Thoracic aorta (tissue), 2 donors: ENCODE results near the gene SSC5D. TPM values are rescaled to one million over a fixed set of nuclear protein-coding genes. Genes with fewer than 3 reads are reported as not detected.

Experiments used
- ATAC-seq: fragments of 150-250 bp; one replicate; pipeline ENCODE4 v1.8.0; 2017; ENCODE audit warnings: low read depth; ENCODE audit not compliant: insufficient number of reproducible peaks, low FRiP score
- DNase-seq: peaks from one replicate; pipeline ENCODE4 v3.0.0-alpha.2; 2020; ENCODE audit warnings: low spot score
- H3K27ac ChIP-seq, 2 donors: fragments of 200-600 bp; sonication (generic); 1 replicate in 1 of 2; 2 replicates in 1 of 2; pipeline ENCODE4 v1.5.1; 2016; ENCODE audit warnings: mild to moderate bottlenecking in 2 of 2, moderate library complexity in 2 of 2
- H3K27me3 ChIP-seq: fragments of 200-600 bp; sonication (generic); replicated peaks from 2 replicates; pipeline ENCODE4 v1.6.0; 2016; ENCODE audit warnings: mild to moderate bottlenecking; ENCODE audit not compliant: insufficient read depth
- H3K36me3 ChIP-seq: fragments of 200-600 bp; sonication (generic); one replicate; pipeline ENCODE4 v1.5.1; 2016
- H3K4me1 ChIP-seq, 2 donors: fragments of 200-600 bp; sonication (generic); 1 replicate in 1 of 2; 2 replicates in 1 of 2; pipeline versions ENCODE4 v1.5.1 to v1.6.0; 2016; ENCODE audit warnings: low read depth in 2 of 2, mild to moderate bottlenecking in 1 of 2; ENCODE audit not compliant: control insufficient read depth in 1 of 2
- H3K4me3 ChIP-seq: fragments of 200-600 bp; sonication (generic); 2 replicates; pipeline ENCODE4 v1.5.1; 2016; ENCODE audit warnings: mild to moderate bottlenecking
- H3K9me3 ChIP-seq: fragments of 200-600 bp; sonication (generic); 2 replicates; pipeline ENCODE4 v1.5.1; 2016
- total RNA-seq, 2 donors: library from RNA; depleted of rRNA; stranded (reverse); fragments of >200 nt; gene quantifications; one replicate each; pipeline versions ENCODE4 v1.1.0 to v1.2.3, GENCODE V29; 2016
- TF ChIP-seq, protein P1 (sequence below): fragments of 200-600 bp; sonication (generic); IDR thresholded peaks from one replicate; pipeline ENCODE4 v1.5.1; 2019; ENCODE audit warnings: antibody characterized with exemption

SSC5D gene
- total RNA-seq, 2 donors from 2014 or later = 4.3 to 58.3 TPM

GRCh38 chr19:55476100-55476775 lies 12.0 kb upstream of the SSC5D start, which contains the start of gene ZNF628:
Gene ZNF628, plus strand, starts transcription at chr19:55476617. Its CDS starts 3,294 bp downstream, at chr19:55479911.
- Histone ChIP-seq H3K27ac (peak within 1 kb of the TSS; percentile 79 to 82), H3K4me1 (peaks cover 12 to 18% of the 10 kb centered on the region in 2 donors), H3K9me3 (no peaks in the 10 kb centered on the region), H3K36me3 (no peaks in the 10 kb centered on the region), H3K27me3 (no peaks in the 10 kb centered on the region), H3K4me3 (peak within 1 kb of the TSS; percentile 81)
- ATAC-seq (peak; percentile 95), DNase-seq (peak; percentile 94)
- TF ChIP-seq, protein P1, sequence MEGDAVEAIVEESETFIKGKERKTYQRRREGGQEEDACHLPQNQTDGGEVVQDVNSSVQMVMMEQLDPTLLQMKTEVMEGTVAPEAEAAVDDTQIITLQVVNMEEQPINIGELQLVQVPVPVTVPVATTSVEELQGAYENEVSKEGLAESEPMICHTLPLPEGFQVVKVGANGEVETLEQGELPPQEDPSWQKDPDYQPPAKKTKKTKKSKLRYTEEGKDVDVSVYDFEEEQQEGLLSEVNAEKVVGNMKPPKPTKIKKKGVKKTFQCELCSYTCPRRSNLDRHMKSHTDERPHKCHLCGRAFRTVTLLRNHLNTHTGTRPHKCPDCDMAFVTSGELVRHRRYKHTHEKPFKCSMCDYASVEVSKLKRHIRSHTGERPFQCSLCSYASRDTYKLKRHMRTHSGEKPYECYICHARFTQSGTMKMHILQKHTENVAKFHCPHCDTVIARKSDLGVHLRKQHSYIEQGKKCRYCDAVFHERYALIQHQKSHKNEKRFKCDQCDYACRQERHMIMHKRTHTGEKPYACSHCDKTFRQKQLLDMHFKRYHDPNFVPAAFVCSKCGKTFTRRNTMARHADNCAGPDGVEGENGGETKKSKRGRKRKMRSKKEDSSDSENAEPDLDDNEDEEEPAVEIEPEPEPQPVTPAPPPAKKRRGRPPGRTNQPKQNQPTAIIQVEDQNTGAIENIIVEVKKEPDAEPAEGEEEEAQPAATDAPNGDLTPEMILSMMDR = no peak

- H3K4me1 ChIP-seq = peaks cover 12 to 18% of the 10 kb centered on the region in 2 donors
- H3K9me3 ChIP-seq = no peaks in the 10 kb centered on the region
- H3K27ac ChIP-seq = no peak overlapping the region
- DNase-seq (no peak), ATAC-seq (no peak)
- H3K4me3 ChIP-seq = peak overlapping the region; percentile 81
- peaks cover 6% of the 10 kb centered on the region for H3K36me3 ChIP-seq
- H3K27me3 ChIP-seq = no peaks in the 10 kb centered on the region
- TF ChIP-seq, protein P1 = no peak
Observed at GRCh38 chr19:55477905-55478304, 10.3 kb upstream of the SSC5D start.

GRCh38 chr19:55478364-55478763 lies 9.9 kb upstream of the SSC5D start:
- no peak for DNase-seq
- Histone ChIP-seq H3K4me1 (peaks cover 12 to 18% of the 10 kb centered on the region in 2 donors), H3K27ac (no peak overlapping the region), H3K4me3 (no peak overlapping the region), H3K36me3 (peaks cover 10% of the 10 kb centered on the region), H3K9me3 (no peaks in the 10 kb centered on the region), H3K27me3 (no peaks in the 10 kb centered on the region)
- ATAC-seq = no peak
- TF ChIP-seq, protein P1 = no peak

GRCh38 chr19:55479045-55479444 lies 9.2 kb upstream of the SSC5D start:
- no peaks in the 10 kb centered on the region for H3K27me3 ChIP-seq
- H3K36me3 ChIP-seq = peaks cover 10% of the 10 kb centered on the region
- TF ChIP-seq, protein P1 = no peak
- H3K27ac ChIP-seq = no peak overlapping the region
- peaks cover 13 to 19% of the 10 kb centered on the region in 2 donors for H3K4me1 ChIP-seq
- H3K9me3 ChIP-seq = no peaks in the 10 kb centered on the region
- H3K4me3 ChIP-seq = no peak overlapping the region
- DNase-seq (no peak), ATAC-seq (no peak)

DNA sequence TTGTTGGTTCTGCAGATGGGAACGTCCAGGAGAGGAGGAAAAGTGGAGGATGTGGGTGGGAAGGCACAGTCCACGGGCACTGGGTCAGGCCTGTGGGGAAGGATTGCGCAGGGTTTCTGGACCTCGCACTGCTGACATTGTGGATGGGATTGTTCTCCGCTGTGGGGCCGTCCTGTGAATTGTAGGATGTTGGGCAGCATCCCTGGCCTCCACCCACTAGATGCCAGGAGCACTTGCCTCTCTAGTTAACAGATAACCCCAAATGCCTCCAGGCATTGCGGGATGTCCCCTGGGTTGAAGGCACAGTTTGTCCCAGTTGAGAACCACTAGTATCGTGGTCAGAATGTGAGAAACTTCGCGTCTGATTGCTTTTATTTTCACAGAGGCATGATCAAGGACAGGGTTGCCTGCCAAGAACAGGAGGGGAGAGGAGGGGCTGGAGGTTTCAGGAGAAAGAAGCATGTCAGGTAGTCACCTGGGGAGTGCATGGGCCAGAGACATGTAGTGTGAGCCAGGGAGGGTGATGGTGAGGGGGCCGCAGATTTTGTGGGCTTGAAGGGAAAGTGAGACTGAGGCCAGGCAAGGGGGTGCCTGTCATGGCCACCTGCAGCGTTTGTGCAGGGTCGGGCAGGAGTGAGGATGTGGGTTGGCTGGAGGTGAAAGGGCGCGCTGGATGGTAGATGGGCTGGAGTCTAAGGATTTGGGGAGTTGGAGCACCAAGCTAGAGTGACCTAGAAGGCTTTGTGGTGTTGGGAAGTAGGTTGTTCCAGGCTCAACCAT lies 8.6 kb upstream of the SSC5D start:
- H3K4me3 ChIP-seq = no peak overlapping the region
- DNase-seq (no peak), ATAC-seq (no peak)
- peaks cover 19 to 25% of the 10 kb centered on the region in 2 donors for H3K4me1 ChIP-seq
- H3K9me3 ChIP-seq = no peaks in the 10 kb centered on the region
- no peak overlapping the region for H3K27ac ChIP-seq
- TF ChIP-seq, protein P1 = no peak
- peaks cover 10% of the 10 kb centered on the region for H3K36me3 ChIP-seq
- no peaks in the 10 kb centered on the region for H3K27me3 ChIP-seq
